ENCODE measurements around the gene MAK.

GRCh38 chr6:10877012-10877411 is 38.7 kb upstream of the MAK start:
- TF ChIP-seq CTCF (IDR thresholded peaks at IDR 0.05) = no peak
- TF ChIP-seq POLR2AphosphoS5 (IDR thresholded peaks at IDR 0.05) = no peak
